HG03442 (cell line): ENCODE measurements around the gene EXD3.
"Not testable (repeated sequence)": the region's sequence is repeated elsewhere in the genome, so short reads cannot be mapped to it uniquely, and the experiment has no call there.

Experiments
- ATAC-seq: cut with Tn5 transposase; IDR thresholded peaks from one replicate; pipeline ENCODE4 v1.9.1; 2021; ENCODE audit warnings: mild to moderate bottlenecking, moderate library complexity; ENCODE audit not compliant: unreplicated experiment

EXD3 gene

DNA sequence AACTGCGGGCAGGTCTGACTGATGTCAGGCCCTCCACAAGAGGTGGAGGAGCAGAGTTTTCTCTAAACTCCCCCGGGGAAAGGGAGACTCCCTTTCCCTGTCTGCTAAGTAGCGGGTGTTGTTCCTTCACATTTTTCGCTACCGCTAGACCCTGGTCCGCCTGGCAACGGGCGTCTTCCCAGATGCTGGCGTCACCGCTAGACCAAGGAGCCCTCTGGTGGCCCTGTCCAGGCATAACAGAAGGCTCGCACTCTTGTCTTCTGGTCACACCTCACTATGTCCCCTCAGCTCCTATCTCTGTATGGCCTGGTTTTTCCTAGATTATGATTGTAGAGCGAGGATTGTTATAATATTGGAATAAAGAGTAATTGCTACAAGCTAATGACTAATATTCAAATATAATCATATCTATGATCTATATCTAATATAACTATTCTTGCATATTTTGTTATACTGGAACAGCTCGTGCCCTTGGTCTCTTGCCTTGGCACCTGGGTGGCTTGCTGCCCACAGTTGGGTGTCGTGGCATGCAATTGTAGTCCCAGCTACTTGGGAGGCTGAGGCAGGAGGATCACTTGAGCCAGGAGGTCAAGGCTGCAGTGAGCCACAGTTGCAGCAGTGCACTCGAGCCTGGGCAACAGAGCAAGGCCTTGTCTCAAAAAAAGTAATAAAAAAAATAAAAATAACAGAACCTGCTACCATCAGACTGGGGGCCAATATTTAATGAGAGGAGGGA lies 160.6 kb downstream of the EXD3 start:
- ATAC-seq, result not testable (repeated sequence)
